ENCODE data around the gene SCARF2.

SCARF2 gene

DNA sequence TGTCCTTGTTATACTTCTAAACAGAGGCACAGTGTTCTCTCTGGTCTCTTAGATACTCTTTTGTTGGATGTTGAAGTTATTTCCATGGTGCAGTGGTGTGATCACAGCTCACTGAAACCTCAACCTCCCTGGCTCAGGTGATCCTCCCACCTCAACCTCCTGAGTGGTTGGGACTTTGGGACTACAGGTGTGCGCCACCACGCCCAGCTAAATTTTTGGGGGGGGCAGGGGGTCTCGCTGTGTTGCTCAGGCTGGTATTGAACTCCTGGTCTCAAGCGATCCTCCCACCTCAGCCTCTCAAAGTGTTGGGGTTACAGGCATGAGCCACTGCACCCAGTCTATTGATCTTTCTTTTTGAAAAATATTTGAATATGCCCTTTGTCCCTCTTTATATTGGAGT is 28.7 kb downstream of the SCARF2 start:
- Histone ChIP-seq H3K4me1 (ENCODE audit: control insufficient read depth, insufficient read depth, low read length) (no peaks in the 10 kb centered on the region), H3K9ac (ENCODE audit: low read depth, low read length) (no peak overlapping the region), H3K4me3 (ENCODE audit: low read depth, low read length) (no peak overlapping the region), H3K27me3 (ENCODE audit: control insufficient read depth, insufficient read depth, low read length) (no peaks in the 10 kb centered on the region), H3K36me3 (ENCODE audit: control insufficient read depth, insufficient read depth, low read length) (peaks cover 16% of the 10 kb centered on the region), H3K9me3 (ENCODE audit: control insufficient read depth, insufficient read depth, low read length) (no peaks in the 10 kb centered on the region)

DNA sequence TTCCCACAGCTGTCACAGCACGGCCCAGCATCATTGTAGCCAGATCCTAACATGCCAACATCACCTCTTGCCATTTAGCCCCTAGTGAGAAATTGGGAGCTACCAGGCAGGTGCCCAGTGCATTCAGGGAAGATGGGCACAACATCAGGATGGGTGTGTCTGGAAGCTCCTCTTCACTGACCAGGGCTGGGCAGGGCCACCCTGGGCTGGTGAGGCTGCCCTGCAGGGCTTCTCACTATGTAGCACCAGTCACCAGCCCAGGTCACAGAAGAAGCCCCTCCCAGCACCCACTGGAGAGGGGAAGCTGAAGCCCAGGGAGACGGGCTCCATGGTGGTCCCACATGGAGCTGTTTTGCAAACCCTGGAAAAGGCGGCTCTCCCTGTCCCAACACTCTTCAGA is 29.8 kb downstream of the SCARF2 start:
- no peaks in the 10 kb centered on the region for H3K4me1 ChIP-seq (ENCODE audit: control insufficient read depth, insufficient read depth, low read length)
- H3K9ac ChIP-seq (ENCODE audit: low read depth, low read length), result no peak overlapping the region
- H3K4me3 ChIP-seq (ENCODE audit: low read depth, low read length), result no peak overlapping the region
- H3K27me3 ChIP-seq (ENCODE audit: control insufficient read depth, insufficient read depth, low read length), result no peaks in the 10 kb centered on the region
- no peaks in the 10 kb centered on the region for H3K9me3 ChIP-seq (ENCODE audit: control insufficient read depth, insufficient read depth, low read length)
- H3K36me3 ChIP-seq (ENCODE audit: control insufficient read depth, insufficient read depth, low read length), result peaks cover 16% of the 10 kb centered on the region

DNA sequence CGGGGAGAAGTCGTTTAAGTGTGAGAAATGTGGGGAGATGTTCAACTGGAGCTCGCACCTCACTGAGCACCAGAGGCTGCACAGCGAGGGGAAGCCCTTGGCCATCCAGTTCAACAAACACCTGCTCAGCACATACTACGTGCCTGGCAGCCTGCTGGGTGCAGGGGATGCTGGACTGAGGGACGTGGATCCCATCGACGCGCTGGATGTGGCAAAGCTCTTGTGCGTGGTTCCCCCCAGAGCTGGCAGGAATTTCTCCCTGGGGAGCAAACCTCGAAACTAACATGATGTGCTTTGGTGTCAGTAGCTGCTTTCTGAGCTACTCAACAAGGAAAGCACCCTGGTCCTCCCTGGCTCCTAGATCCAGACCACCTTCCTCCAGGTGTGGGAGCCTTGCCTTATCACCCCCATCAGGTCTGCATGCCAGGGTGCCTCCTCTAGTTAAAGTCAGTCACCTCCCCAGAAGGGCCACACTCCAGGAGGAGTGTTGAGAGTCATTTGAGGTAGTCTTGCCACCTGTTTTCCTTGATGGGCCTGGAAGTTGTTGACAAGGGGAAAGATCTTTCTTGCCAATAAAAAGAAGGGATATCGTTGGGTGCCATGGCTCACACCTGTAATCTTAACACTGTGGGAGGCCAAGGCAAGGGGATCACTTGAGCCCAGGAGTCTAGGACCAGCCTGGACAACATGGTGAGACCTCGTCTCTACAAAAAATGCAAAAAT is 30.8 kb downstream of the SCARF2 start:
- no peaks in the 10 kb centered on the region for H3K27me3 ChIP-seq (ENCODE audit: control insufficient read depth, insufficient read depth, low read length)
- H3K4me1 ChIP-seq (ENCODE audit: control insufficient read depth, insufficient read depth, low read length), result no peaks in the 10 kb centered on the region
- peaks cover 18% of the 10 kb centered on the region for H3K36me3 ChIP-seq (ENCODE audit: control insufficient read depth, insufficient read depth, low read length)
- H3K9me3 ChIP-seq (ENCODE audit: control insufficient read depth, insufficient read depth, low read length), result no peaks in the 10 kb centered on the region
- H3K9ac ChIP-seq (ENCODE audit: low read depth, low read length), result no peak overlapping the region
- H3K4me3 ChIP-seq (ENCODE audit: low read depth, low read length), result no peak overlapping the region

DNA sequence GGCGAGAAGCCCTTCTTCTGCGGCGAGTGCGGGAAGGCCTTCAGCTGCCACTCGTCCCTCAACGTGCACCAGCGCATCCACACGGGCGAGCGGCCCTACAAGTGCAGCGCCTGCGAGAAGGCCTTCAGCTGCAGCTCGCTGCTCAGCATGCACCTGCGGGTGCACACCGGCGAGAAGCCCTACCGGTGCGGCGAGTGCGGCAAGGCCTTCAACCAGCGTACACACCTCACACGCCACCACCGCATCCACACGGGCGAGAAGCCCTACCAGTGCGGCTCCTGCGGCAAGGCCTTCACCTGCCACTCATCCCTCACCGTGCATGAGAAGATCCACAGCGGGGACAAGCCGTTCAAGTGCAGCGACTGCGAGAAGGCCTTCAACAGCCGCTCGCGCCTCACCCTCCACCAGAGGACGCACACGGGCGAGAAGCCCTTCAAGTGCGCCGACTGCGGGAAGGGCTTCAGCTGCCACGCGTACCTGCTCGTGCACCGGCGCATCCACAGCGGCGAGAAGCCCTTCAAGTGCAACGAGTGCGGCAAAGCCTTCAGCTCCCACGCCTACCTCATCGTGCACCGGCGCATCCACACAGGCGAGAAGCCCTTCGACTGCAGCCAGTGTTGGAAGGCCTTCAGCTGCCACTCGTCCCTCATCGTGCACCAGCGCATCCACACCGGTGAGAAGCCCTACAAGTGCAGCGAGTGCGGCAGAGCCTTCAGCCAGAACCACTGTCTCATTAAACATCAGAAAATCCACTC is 31.5 kb downstream of the SCARF2 start:
- Histone ChIP-seq H3K4me1 (ENCODE audit: control insufficient read depth, insufficient read depth, low read length) (no peaks in the 10 kb centered on the region), H3K9ac (ENCODE audit: low read depth, low read length) (no peak overlapping the region), H3K36me3 (ENCODE audit: control insufficient read depth, insufficient read depth, low read length) (peaks cover 20% of the 10 kb centered on the region), H3K4me3 (ENCODE audit: low read depth, low read length) (no peak overlapping the region), H3K27me3 (ENCODE audit: control insufficient read depth, insufficient read depth, low read length) (no peaks in the 10 kb centered on the region), H3K9me3 (ENCODE audit: control insufficient read depth, insufficient read depth, low read length) (no peaks in the 10 kb centered on the region)

DNA sequence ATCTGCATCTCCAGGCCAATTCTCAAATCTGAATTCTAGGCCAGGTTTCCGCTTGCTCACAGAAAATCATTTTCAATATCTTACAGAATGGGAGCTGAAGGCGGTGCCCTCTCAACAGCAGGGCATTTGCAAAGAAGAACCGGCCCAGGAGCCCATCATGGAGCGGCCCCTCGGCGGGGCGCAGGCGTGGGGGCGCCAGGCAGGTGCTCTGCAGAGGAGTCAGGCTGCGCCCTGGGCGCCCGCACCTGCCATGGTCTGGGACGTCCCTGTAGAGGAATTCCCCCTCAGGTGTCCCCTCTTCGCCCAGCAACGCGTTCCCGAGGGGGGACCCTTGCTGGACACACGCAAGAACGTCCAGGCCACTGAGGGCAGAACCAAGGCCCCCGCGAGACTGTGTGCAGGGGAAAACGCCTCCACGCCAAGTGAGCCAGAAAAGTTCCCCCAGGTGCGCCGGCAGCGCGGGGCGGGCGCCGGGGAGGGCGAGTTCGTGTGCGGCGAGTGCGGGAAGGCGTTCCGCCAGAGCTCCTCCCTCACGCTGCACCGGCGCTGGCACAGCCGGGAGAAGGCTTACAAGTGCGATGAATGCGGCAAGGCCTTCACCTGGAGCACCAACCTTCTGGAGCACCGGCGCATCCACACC is 32.2 kb downstream of the SCARF2 start:
- H3K9ac ChIP-seq (ENCODE audit: low read depth, low read length), result no peak overlapping the region
- no peaks in the 10 kb centered on the region for H3K4me1 ChIP-seq (ENCODE audit: control insufficient read depth, insufficient read depth, low read length)
- no peaks in the 10 kb centered on the region for H3K27me3 ChIP-seq (ENCODE audit: control insufficient read depth, insufficient read depth, low read length)
- peaks cover 25% of the 10 kb centered on the region for H3K36me3 ChIP-seq (ENCODE audit: control insufficient read depth, insufficient read depth, low read length)
- no peaks in the 10 kb centered on the region for H3K9me3 ChIP-seq (ENCODE audit: control insufficient read depth, insufficient read depth, low read length)
- no peak overlapping the region for H3K4me3 ChIP-seq (ENCODE audit: low read depth, low read length)

DNA sequence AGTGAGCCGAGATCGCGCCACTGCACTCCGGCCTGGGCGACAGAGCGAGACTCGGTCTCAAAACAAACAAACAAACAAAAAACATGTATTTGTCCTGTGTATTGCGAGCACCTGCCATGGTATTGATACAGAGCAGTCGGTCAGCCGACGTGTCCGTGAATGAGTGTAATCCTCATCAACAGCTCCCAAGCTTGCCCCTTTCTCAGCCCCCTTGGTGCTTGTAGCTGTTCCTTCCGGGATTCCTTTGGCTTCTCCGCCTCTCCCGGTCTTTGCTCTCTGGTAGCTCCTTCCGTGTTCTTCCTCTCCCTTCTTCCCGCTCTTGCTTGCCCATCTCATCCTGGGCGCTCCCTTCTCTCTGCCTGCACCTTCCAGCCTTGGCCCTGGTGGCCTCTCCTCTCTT is 32.7 kb downstream of the SCARF2 start:
- Histone ChIP-seq H3K36me3 (ENCODE audit: control insufficient read depth, insufficient read depth, low read length) (peaks cover 25% of the 10 kb centered on the region), H3K27me3 (ENCODE audit: control insufficient read depth, insufficient read depth, low read length) (no peaks in the 10 kb centered on the region), H3K4me3 (ENCODE audit: low read depth, low read length) (no peak overlapping the region), H3K9ac (ENCODE audit: low read depth, low read length) (no peak overlapping the region), H3K9me3 (ENCODE audit: control insufficient read depth, insufficient read depth, low read length) (no peaks in the 10 kb centered on the region), H3K4me1 (ENCODE audit: control insufficient read depth, insufficient read depth, low read length) (no peaks in the 10 kb centered on the region)

DNA sequence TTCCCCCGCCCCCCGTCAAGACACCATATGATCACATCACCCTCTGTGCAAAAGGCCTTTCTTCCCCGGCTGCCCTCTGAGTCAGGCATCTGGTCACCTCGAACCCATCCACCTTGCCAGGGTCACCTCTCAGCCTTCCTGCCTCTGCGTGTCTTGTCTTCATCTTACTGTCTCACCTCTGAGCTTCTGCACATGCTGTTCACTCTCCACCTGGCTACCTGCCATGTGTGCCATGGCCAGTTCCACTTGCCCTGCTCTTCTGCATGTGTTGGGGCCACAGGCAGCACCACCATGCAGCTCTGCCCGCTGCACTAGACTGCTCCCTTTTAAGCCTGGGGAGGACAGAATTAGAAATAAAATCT is 33.9 kb downstream of the SCARF2 start:
- Histone ChIP-seq H3K9me3 (ENCODE audit: control insufficient read depth, insufficient read depth, low read length) (no peaks in the 10 kb centered on the region), H3K4me1 (ENCODE audit: control insufficient read depth, insufficient read depth, low read length) (no peaks in the 10 kb centered on the region), H3K9ac (ENCODE audit: low read depth, low read length) (no peak overlapping the region), H3K4me3 (ENCODE audit: low read depth, low read length) (no peak overlapping the region), H3K27me3 (ENCODE audit: control insufficient read depth, insufficient read depth, low read length) (no peaks in the 10 kb centered on the region), H3K36me3 (ENCODE audit: control insufficient read depth, insufficient read depth, low read length) (peaks cover 25% of the 10 kb centered on the region)

DNA sequence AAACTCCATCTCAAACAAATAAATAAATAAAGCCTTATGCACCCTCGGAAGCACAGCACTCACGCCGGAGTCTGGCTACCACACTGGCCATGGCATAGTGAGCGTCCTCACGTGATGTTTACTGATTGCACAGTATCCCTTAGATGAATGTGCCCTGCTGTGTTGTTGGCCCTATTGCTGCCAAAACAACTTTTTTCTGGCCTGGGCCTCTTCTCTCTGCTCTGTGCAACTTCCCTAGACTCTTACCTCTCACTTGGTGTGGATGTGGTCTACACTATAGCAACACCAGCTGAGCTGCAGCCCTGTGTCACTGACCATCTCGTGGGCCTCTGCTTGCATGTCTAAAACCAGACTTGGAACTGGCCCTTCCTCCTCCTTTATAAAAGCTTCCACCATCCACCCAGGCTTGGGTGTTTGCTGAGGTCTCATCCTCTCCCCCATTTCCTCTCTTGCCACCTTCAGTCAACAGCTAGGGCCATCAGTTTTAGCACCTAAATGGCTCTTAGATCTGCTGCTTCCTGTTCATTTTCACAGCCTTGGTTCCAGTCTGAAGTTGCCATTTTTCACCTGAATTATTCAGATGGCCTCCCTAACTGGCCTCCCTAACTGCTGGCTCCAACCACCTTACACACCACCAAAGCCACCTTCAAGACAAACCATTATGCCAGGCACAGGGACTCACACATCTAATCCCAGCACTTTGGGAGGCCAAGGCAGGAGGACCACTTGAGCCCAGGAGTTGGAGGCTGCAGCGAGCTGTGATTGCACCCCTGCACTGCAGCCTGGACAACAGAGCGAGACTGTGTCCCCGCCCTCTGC is 34.5 kb downstream of the SCARF2 start:
- Histone ChIP-seq H3K36me3 (ENCODE audit: control insufficient read depth, insufficient read depth, low read length) (peaks cover 25% of the 10 kb centered on the region), H3K9ac (ENCODE audit: low read depth, low read length) (no peak overlapping the region), H3K9me3 (ENCODE audit: control insufficient read depth, insufficient read depth, low read length) (no peaks in the 10 kb centered on the region), H3K4me3 (ENCODE audit: low read depth, low read length) (no peak overlapping the region), H3K27me3 (ENCODE audit: control insufficient read depth, insufficient read depth, low read length) (no peaks in the 10 kb centered on the region), H3K4me1 (ENCODE audit: control insufficient read depth, insufficient read depth, low read length) (no peaks in the 10 kb centered on the region)

DNA sequence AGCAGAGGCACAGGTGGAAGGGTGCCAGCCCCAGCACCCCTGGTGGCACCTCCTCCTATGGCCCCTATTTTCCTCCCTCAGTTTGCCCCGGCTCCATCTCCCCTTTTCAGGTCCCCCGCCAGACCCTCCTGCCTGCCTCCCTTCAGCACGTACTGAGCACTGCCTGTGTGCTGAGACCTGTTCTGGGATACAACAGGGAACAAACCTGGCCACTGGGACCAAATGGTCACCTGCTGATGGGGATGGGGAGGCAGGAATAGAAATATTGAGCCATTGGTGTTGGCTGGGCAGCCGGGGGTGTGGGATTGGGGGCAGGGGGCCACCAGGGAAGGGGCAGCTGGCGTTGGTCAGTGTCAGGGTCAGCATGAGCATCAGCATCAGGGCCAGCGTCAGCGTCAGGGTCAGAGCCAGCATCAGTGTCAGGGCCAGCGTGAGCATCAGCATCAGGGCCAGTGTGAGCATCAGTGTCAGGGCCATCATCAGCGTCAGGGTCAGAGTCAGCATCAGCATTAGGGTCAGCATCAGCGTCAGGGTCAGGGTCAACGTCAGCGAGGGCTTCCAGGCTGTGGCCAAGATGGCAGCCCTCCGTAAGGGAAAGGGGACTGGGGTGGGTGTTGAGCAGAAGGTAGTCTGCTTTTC is 36.1 kb downstream of the SCARF2 start:
- Histone ChIP-seq H3K36me3 (ENCODE audit: control insufficient read depth, insufficient read depth, low read length) (peaks cover 20% of the 10 kb centered on the region), H3K4me3 (ENCODE audit: low read depth, low read length) (no peak overlapping the region), H3K9ac (ENCODE audit: low read depth, low read length) (no peak overlapping the region), H3K9me3 (ENCODE audit: control insufficient read depth, insufficient read depth, low read length) (no peaks in the 10 kb centered on the region), H3K4me1 (ENCODE audit: control insufficient read depth, insufficient read depth, low read length) (no peaks in the 10 kb centered on the region), H3K27me3 (ENCODE audit: control insufficient read depth, insufficient read depth, low read length) (no peaks in the 10 kb centered on the region)

DNA sequence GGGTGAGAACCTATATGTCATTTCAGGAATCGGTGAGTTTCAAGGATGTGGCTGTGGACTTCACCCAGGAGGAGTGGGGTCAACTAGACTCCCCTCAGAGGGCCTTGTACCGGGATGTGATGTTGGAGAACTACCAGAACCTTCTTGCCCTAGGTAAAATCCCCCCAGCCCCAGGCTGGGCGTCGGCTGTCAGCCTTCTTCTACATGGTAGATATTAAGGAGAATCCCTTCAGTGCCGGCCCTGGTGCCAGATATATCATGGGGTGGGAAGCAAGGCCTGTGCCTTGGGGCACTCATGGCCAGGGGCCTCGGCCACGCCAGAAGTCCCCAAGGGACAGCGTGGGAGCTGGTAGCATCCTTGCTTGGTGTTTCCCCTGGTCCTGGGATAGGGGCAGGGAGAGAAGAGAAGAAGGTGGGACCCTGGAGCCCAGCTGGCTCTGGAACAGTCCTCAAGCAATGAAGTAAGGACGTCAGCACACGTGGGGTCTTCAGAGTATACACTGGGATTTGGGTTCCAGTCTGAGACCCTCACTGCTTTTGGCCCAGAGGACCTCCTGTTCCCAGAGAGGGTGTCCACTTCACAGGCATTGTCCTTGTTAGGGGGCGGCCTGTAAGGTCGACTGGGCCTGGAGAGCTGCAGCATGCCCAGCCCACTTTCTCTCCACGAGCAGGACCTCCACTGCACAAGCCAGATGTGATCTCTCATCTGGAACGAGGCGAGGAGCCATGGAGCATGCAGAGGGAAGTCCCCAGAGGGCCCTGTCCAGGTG is 36.8 kb downstream of the SCARF2 start:
- no peaks in the 10 kb centered on the region for H3K27me3 ChIP-seq (ENCODE audit: control insufficient read depth, insufficient read depth, low read length)
- H3K9me3 ChIP-seq (ENCODE audit: control insufficient read depth, insufficient read depth, low read length), result no peaks in the 10 kb centered on the region
- peaks cover 13% of the 10 kb centered on the region for H3K36me3 ChIP-seq (ENCODE audit: control insufficient read depth, insufficient read depth, low read length)
- H3K9ac ChIP-seq (ENCODE audit: low read depth, low read length), result no peak overlapping the region
- H3K4me3 ChIP-seq (ENCODE audit: low read depth, low read length), result no peak overlapping the region
- H3K4me1 ChIP-seq (ENCODE audit: control insufficient read depth, insufficient read depth, low read length), result no peaks in the 10 kb centered on the region
